Nephron progenitor cell (in vitro differentiated cells): ENCODE results near the gene BAIAP2L1.
"Not testable (repeated sequence)": the region's sequence is repeated elsewhere in the genome, so short reads cannot be mapped to it uniquely, and the experiment has no call there.

Experiments used
- DNase-seq: peaks from one replicate; pipeline ENCODE4 v3.0.0; 2021
- H3K27ac Mint-ChIP-seq: 2 replicates; pipeline ENCODE4 v1.8.0; 2021; ENCODE audit warnings: mild to moderate bottlenecking, moderate library complexity, mixed read lengths
- H3K27me3 Mint-ChIP-seq: 2 replicates; pipeline ENCODE4 v1.8.0; 2021; ENCODE audit warnings: mild to moderate bottlenecking, low read depth, mixed read lengths; ENCODE audit not compliant: poor library complexity
- H3K36me3 Mint-ChIP-seq: 2 replicates; pipeline ENCODE4 v1.8.0; 2021; ENCODE audit warnings: low read depth, mixed read lengths
- H3K4me1 Mint-ChIP-seq: 2 replicates; pipeline ENCODE4 v1.8.0; 2021; ENCODE audit warnings: mixed read lengths
- H3K4me3 Mint-ChIP-seq: 2 replicates; pipeline ENCODE4 v1.8.0; 2021; ENCODE audit warnings: mild to moderate bottlenecking, moderate library complexity, mixed read lengths
- H3K9me3 Mint-ChIP-seq: 2 replicates; pipeline ENCODE4 v1.8.0; 2021; ENCODE audit warnings: mild to moderate bottlenecking, moderate library complexity, mixed read lengths
- CTCF ChIP-seq: fragments of 200-600 bp; sonication (generic); IDR thresholded peaks from 2 replicates; pipeline ENCODE4 v1.5.0; 2021; ENCODE audit warnings: antibody characterized with exemption

Gene BAIAP2L1

GRCh38 chr7:98400542-98401340, at the start of gene BAIAP2L1:
TSS of gene BAIAP2L1 (minus strand) at chr7:98401090. CDS start at chr7:98400852, 238 bp downstream.
- H3K4me3 Mint-ChIP-seq: peak within 1 kb of the TSS; percentile 79
- H3K27me3 Mint-ChIP-seq: peaks cover 28% of the 10 kb centered on the region
- H3K27ac Mint-ChIP-seq: peak within 1 kb of the TSS; percentile 77
- peaks cover 29% of the 10 kb centered on the region for H3K4me1 Mint-ChIP-seq
- DNase-seq: peak; percentile 99
- TF ChIP-seq CTCF: no peak
- peaks cover 4% of the 10 kb centered on the region for H3K36me3 Mint-ChIP-seq
- no peaks in the 10 kb centered on the region for H3K9me3 Mint-ChIP-seq

- peaks cover 6% of the 10 kb centered on the region for H3K4me1 Mint-ChIP-seq
- peak overlapping the region; percentile 55 for H3K27ac Mint-ChIP-seq
- H3K36me3 Mint-ChIP-seq: no peaks in the 10 kb centered on the region
- no peak overlapping the region for H3K4me3 Mint-ChIP-seq
- no peak for DNase-seq
- TF ChIP-seq CTCF: no peak
- peaks cover 16% of the 10 kb centered on the region for H3K9me3 Mint-ChIP-seq
- H3K27me3 Mint-ChIP-seq: peaks cover 14% of the 10 kb centered on the region
Observed at GRCh38 chr7:98448766-98449165, 47.9 kb upstream of the BAIAP2L1 start.

GRCh38 chr7:98440992-98441391, 40.1 kb upstream of the BAIAP2L1 start:
- Mint-ChIP-seq H3K27me3 (peaks cover 29% of the 10 kb centered on the region), H3K9me3 (peaks cover 19% of the 10 kb centered on the region)
- not testable (repeated sequence) for H3K36me3 Mint-ChIP-seq, H3K4me3 Mint-ChIP-seq, DNase-seq, H3K4me1 Mint-ChIP-seq, H3K27ac Mint-ChIP-seq

GRCh38 chr7:98439484-98439883, 38.6 kb upstream of the BAIAP2L1 start:
- peaks cover 10% of the 10 kb centered on the region for H3K4me1 Mint-ChIP-seq
- no peak for DNase-seq
- no peak overlapping the region for H3K27ac Mint-ChIP-seq
- no peak overlapping the region for H3K4me3 Mint-ChIP-seq
- H3K9me3 Mint-ChIP-seq: peaks cover 19% of the 10 kb centered on the region
- no peaks in the 10 kb centered on the region for H3K36me3 Mint-ChIP-seq
- TF ChIP-seq CTCF: no peak
- H3K27me3 Mint-ChIP-seq: peaks cover 29% of the 10 kb centered on the region

GRCh38 chr7:98434087-98434486, 33.2 kb upstream of the BAIAP2L1 start:
- Mint-ChIP-seq H3K27me3 (peaks cover 31% of the 10 kb centered on the region), H3K9me3 (peaks cover 10% of the 10 kb centered on the region), H3K36me3 (no peaks in the 10 kb centered on the region), H3K27ac (no peak overlapping the region), H3K4me1 (peaks cover 8% of the 10 kb centered on the region), H3K4me3 (no peak overlapping the region)
- no peak for TF ChIP-seq CTCF
- no peak for DNase-seq

- Mint-ChIP-seq H3K27me3 (peaks cover 26% of the 10 kb centered on the region), H3K4me3 (no peak overlapping the region), H3K27ac (no peak overlapping the region), H3K4me1 (peaks cover 8% of the 10 kb centered on the region), H3K36me3 (no peaks in the 10 kb centered on the region), H3K9me3 (no peaks in the 10 kb centered on the region)
- no peak for TF ChIP-seq CTCF
- no peak for DNase-seq
Observed at GRCh38 chr7:98429799-98430198, 28.9 kb upstream of the BAIAP2L1 start.
